Right atrium auricular region (tissue), 2 donors: ENCODE data around the gene SLC25A12. TPM values are rescaled to one million over a fixed set of nuclear protein-coding genes. Genes with fewer than 3 reads are reported as not detected.

Experiments
- DNase-seq: peaks from one replicate; pipeline ENCODE4 v3.0.0-alpha.2; 2019; ENCODE audit warnings: low spot score
- H3K27ac ChIP-seq, 2 donors: fragments of 200-600 bp; sonication (generic); 1 replicate in 1 of 2; 2 replicates in 1 of 2; pipeline ENCODE4 v1.5.1; 2016 to 2019
- H3K27me3 ChIP-seq, 2 donors: fragments of 200-600 bp; sonication (generic); one replicate each; pipeline versions ENCODE4 v1.5.1 to v1.6.0; 2017 to 2019
- H3K36me3 ChIP-seq: fragments of 200-600 bp; sonication (generic); one replicate; pipeline ENCODE4 v1.5.1; 2016
- H3K4me1 ChIP-seq, 2 donors: fragments of 200-600 bp; sonication (generic); one replicate each; pipeline versions ENCODE4 v1.5.1 to v1.6.0; 2017 to 2019
- H3K4me3 ChIP-seq, 2 donors: fragments of 200-600 bp; sonication (generic); 1 replicate in 1 of 2; 2 replicates in 1 of 2; pipeline ENCODE4 v1.5.1; 2017 to 2019; ENCODE audit warnings: mild to moderate bottlenecking in 1 of 2, moderate library complexity in 1 of 2
- H3K9me3 ChIP-seq, 2 donors: fragments of 200-600 bp; sonication (generic); one replicate each; pipeline ENCODE4 v1.5.1; 2019
- CTCF ChIP-seq, 2 donors: fragments of 200-600 bp; sonication (generic); IDR thresholded peaks; one replicate each; pipeline ENCODE4 v1.5.1; 2019; ENCODE audit warnings: antibody characterized with exemption in 2 of 2
- total RNA-seq, 2 donors: library from RNA; depleted of rRNA; stranded (reverse); fragments of >200 nt; gene quantifications; one replicate each; pipeline ENCODE4 v1.1.0, GENCODE V29; 2016

The SLC25A12 gene
- total RNA-seq, 2 donors from 2014 or later: 75.0 to 106 TPM

GRCh38 chr2:171855401-171855800, 38.6 kb downstream of the SLC25A12 start:
- no peaks in the 10 kb centered on the region for H3K36me3 ChIP-seq
- H3K4me1 ChIP-seq: peaks cover 0 to 19% of the 10 kb centered on the region in 2 donors
- H3K4me3 ChIP-seq: no peak overlapping the region
- no peak for TF ChIP-seq CTCF (IDR thresholded peaks at IDR 0.05)
- DNase-seq: no peak
- no peaks in the 10 kb centered on the region for H3K27me3 ChIP-seq
- no peaks in the 10 kb centered on the region for H3K9me3 ChIP-seq
- peak overlapping the region in 1 of 2 donors; percentile 8 for H3K27ac ChIP-seq

- H3K9me3 ChIP-seq: no peaks in the 10 kb centered on the region
Observed at GRCh38 chr2:171852366-171852888, 41.6 kb downstream of the SLC25A12 start.

GRCh38 chr2:171847627-171848026, 46.4 kb downstream of the SLC25A12 start:
- no peak for DNase-seq
- H3K27ac ChIP-seq: no peak overlapping the region
- H3K36me3 ChIP-seq: peaks cover 12% of the 10 kb centered on the region
- no peak for TF ChIP-seq CTCF (IDR thresholded peaks at IDR 0.05)
- H3K9me3 ChIP-seq: no peaks in the 10 kb centered on the region
- no peaks in the 10 kb centered on the region for H3K27me3 ChIP-seq
- no peak overlapping the region for H3K4me3 ChIP-seq
- H3K4me1 ChIP-seq: no peaks in the 10 kb centered on the region

More at GRCh38 chr2:171852366-171852888, 41.6 kb downstream of the SLC25A12 start:
- no peaks in the 10 kb centered on the region for H3K27me3 ChIP-seq
- no peak for TF ChIP-seq CTCF (IDR thresholded peaks at IDR 0.05)
- no peak overlapping the region for H3K27ac ChIP-seq
- H3K36me3 ChIP-seq: no peaks in the 10 kb centered on the region
- no peak for DNase-seq
- H3K4me3 ChIP-seq: no peak overlapping the region
- peaks cover 0 to 7% of the 10 kb centered on the region in 2 donors for H3K4me1 ChIP-seq

- H3K27ac ChIP-seq: no peak overlapping the region
- no peak for TF ChIP-seq CTCF (IDR thresholded peaks at IDR 0.05)
- no peak overlapping the region for H3K4me3 ChIP-seq
- peaks cover 19% of the 10 kb centered on the region for H3K36me3 ChIP-seq
- no peak for DNase-seq
- H3K9me3 ChIP-seq: no peaks in the 10 kb centered on the region
- H3K4me1 ChIP-seq: no peaks in the 10 kb centered on the region
- H3K27me3 ChIP-seq: no peaks in the 10 kb centered on the region
Observed at GRCh38 chr2:171846894-171847293, 47.1 kb downstream of the SLC25A12 start.

- Histone ChIP-seq H3K36me3 (peaks cover 29% of the 10 kb centered on the region), H3K27me3 (no peaks in the 10 kb centered on the region), H3K9me3 (no peaks in the 10 kb centered on the region), H3K27ac (no peak overlapping the region), H3K4me1 (no peaks in the 10 kb centered on the region), H3K4me3 (no peak overlapping the region)
- no peak for DNase-seq
- TF ChIP-seq CTCF (IDR thresholded peaks at IDR 0.05): no peak
Observed at GRCh38 chr2:171841996-171842395, 52.0 kb downstream of the SLC25A12 start.

GRCh38 chr2:171837736-171838135, 56.3 kb downstream of the SLC25A12 start:
- Histone ChIP-seq H3K36me3 (peaks cover 48% of the 10 kb centered on the region), H3K9me3 (no peaks in the 10 kb centered on the region), H3K27ac (no peak overlapping the region), H3K27me3 (no peaks in the 10 kb centered on the region), H3K4me1 (no peaks in the 10 kb centered on the region), H3K4me3 (no peak overlapping the region)
- no peak for DNase-seq
- no peak for TF ChIP-seq CTCF (IDR thresholded peaks at IDR 0.05)
